Left kidney (tissue), 2 donors: ENCODE results near the gene LGALS7. TPM values are rescaled to one million over a fixed set of nuclear protein-coding genes. Genes with fewer than 3 reads are reported as not detected.
"Not testable (repeated sequence)": the region's sequence is repeated elsewhere in the genome, so short reads cannot be mapped to it uniquely, and the experiment has no call there.

Experiments
- DNase-seq: peaks from one replicate; pipeline ENCODE4 v3.0.0-alpha.2; 2013
- polyA plus RNA-seq: library from polyadenylated mRNA; unstranded; fragments of 120-200 nt; gene quantifications from one replicate; pipeline ENCODE4 v1.2.1, GENCODE V29; 2013; ENCODE audit not compliant: insufficient read length

Gene LGALS7
- polyA plus RNA-seq, 1 donor = 0.70 TPM

DNA sequence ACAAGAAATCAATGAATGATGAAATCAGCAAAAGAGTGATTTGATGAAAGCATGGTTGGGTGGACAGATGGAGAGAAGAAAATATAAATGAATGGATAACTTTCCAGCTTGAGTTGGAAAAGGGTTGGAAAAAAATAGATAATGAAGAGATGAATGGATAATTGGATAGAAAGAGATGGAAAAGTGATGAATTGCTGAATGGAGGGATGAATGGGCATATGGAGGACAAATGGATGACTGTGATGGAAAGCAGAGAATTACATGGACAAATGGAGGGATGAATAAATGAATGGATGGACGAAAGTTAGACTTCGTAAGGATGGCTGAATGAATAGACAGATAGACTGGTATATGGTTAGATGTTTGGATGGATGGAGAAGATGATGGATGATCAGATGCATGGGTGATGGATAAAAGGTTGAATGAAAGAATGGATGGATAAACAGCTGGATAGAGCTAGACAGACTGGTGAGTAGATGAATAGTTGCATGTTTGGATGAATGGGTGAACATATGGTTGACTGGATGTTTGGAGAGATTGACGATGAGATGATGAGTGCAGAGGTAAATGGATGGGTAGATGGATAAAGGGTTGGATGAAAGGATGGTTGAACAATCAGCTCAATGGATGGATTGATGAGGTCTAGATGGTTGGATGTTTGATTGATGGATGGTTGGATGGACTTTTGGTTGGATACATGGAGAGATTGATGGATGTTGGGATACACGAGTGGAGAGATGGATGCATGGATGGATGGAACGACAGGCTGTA lies 27.4 kb upstream of the LGALS7 start:
- no peak for DNase-seq

DNA sequence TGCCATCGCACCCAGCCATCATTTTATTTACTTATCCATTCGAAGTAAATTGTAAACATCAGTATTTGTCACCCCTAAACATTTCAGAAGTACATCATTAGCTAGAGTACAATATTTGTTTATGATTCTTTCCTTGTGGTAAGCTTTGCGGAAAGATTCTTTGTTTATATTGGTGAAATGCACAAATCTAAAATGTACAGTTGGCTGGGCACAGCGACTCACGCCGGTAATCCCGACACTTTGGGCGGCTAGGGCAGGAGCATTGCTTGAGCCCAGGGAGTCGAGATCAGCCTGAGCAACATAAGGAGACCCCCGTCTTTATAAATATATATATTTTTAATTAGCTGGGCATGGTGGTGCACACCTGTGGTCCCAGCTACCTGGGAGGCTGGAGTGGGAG lies 25.8 kb upstream of the LGALS7 start:
- DNase-seq = no peak

DNA sequence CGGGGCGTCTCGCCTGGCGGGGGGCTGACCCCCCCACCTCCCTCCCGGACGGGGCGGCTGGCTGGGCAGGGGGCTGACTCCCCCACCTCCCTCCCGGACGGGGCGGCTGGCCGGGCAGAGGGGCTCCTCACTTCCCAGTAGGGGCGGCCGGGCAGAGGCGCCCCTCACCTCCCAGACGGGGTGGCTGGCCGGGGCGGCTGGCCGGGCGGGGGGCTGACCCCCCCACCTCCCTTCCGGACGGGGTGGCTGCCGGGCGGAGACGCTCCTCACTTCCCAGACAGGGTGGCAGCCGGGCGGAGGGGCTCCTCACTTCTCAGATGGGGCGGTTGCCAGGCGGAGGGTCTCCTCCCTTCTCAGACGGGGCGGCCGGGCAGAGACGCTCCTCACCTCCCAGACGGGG lies 24.5 kb upstream of the LGALS7 start:
- not testable (repeated sequence) for DNase-seq

DNA sequence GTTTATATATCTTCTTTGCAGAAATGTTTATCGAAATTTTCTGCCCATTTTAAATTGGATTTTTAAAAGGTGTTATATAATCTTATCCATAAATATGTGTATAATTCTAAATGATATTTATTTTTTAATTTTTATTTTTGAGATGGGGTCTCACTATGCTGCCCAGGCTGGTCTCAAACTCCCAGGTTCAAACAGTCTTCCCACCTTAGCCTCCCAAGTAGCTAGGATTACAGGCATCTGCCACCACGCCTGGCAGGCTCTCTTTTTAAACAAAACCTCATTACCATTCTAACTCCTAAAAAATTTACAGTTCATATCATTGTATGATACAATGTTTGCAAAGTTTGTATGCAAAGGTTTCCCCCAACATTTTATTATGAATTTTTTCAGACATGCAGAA lies 22.8 kb upstream of the LGALS7 start:
- no peak for DNase-seq

DNA sequence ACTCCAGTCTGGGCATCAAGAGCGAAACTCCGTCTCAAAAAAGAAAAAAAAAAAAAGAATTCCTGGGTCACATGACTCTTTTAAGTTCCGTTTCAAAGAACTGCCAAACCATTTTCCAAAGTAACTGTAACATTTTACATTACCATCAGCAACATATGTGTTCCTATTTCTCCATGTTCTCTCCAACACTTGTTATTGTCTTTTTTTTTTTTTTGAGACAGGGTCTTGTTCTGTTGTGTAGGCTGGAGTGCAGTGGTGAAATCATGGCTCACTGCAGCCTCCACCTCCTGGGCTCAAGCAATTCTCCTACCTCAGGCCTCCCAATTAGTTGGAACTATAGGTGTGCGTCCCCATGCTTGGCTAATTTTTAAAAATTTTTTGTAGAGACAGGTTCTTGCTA lies 22.2 kb upstream of the LGALS7 start:
- DNase-seq = no peak

DNA sequence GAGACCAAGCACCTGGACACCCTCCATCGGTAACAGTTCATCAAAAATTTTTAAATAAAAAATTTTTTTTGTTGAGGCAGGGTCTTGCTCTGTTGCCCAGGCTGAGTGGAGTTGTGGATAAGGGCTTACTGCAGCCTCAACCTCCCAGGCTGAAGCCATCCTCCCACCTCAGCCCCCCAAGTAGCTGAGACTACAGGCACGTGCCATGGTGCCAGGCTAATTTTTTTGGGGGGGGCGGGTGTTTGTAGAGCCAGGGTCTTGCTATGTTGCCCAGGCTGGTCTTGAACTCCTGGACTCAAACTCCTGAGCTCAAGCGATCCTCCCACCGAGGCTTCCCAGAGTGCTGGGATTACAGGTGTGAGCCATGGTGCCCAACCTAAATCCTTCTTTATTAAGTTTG lies 20.4 kb upstream of the LGALS7 start:
- no peak for DNase-seq

DNA sequence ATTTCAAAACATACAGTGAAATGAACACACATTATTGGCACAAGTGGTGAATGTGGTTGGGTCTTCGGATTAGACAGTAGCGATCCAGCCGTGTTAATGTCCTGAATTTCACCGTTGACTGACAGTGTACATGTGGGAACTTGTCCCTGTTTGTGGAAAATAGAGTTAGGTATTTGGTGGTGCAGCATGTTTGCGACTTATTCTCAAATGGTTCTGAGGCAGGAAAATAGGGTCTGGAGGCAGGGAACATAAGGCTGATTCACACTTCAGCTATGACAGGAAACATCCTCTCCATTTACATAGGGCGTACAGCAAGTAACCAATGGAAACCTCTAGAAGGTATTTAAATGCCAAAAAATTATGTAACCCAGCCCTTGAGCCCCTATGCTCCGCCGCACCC lies 19.9 kb upstream of the LGALS7 start:
- DNase-seq = no peak

DNA sequence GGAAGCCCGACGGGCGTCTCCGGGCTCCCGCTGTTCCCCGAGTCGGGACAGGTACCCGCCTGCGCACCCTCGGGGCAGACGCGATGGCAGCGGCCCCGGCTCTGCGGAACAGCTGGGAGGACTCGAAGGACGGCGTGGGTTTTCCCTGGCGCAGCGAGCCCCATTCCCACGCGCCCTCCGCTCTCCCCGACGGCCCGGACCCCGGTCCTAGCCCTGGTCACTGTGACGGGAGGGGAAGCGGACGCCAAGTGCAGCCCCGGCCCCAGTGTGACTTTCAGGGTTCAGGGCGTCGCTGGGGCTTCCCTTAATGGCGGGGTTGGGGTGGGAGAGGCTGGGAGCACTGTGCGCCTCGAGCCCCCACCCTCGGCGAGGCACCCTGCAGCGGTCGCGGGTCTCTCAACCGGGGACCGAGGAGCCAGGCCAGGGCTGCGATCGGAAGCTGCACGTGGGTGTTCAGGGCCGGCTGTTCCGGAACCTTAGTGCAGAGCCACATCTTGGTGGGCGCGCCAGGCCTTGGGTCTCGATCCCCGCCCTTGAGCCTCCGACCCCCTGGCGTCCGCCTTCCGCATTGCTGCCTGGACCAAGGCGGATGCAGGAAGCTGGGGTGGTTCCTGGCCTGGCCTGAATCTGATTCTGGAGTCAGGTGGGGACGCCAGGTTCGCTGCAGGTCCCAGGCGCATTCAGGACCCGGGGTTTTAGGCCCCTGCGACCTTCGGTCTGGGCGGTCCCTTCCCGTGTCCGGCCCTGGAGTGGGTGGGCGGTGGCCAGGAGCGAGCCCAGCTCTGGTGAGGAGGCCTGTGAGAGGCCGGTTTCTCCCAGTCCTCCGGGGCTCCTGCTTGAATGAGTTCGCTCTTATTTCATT lies 19.2 kb upstream of the LGALS7 start:
- DNase-seq = no peak

DNA sequence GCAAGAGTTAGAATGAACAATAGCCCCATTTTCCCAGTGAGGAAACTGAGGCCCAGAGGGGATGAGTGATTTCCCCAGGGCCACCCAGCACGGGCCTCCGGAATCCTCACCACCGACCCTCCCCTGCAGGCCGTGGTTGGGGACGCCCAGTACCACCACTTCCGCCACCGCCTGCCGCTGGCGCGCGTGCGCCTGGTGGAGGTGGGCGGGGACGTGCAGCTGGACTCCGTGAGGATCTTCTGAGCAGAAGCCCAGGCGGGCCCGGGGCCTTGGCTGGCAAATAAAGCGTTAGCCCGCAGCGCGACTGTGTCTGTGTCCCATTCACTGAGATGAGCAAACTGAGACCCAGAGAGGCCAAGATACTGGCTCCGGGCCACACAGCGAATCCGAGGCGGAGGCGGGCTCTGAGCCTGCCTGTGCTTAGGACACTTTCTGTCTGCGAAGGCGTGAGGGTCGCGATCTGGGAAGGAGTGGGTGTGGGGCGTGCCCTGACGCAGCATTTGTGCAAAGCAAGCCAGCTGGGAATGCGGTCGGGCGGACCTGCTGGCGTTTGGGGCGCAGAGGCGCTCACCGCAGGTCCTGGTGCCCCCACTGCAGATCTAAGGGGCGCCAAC lies 18.2 kb upstream of the LGALS7 start:
- not testable (repeated sequence) for DNase-seq

DNA sequence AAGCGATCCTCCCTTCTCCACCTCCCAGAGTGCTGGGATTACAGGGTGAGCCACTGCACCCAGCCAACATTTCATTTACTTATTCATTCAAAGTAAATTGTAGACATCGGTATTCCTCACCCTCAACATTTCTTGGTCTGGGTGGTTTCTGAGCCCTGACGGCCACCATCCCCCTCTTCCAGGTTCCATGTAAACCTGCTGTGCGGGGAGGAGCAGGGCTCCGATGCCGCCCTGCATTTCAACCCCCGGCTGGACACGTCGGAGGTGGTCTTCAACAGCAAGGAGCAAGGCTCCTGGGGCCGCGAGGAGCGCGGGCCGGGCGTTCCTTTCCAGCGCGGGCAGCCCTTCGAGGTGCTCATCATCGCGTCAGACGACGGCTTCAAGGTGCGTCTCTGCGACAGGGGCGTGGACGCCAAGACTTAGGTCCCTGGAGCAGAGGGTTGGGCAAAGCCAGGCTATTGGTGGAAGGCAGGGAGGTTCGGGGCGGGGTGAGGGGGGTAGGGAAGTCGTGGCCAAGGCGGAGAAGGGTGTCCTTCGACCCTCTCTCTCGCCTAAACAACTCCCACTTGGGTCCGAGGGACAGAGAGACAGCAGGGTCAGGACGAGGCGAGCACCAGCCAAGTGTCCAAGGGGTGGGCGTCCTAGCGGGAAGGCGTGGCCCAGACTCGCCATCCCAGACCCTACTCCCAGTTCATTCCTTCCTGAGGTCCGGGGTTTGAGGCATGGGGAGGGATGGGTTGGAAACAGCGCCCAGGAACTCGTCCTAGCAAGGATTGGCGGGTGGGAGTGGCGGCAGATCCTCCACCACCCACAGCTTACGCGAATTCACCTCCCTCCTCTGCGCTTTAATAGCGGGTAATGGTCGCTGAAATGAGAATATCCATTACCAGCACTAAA lies 17.4 kb upstream of the LGALS7 start:
- not testable (repeated sequence) for DNase-seq

DNA sequence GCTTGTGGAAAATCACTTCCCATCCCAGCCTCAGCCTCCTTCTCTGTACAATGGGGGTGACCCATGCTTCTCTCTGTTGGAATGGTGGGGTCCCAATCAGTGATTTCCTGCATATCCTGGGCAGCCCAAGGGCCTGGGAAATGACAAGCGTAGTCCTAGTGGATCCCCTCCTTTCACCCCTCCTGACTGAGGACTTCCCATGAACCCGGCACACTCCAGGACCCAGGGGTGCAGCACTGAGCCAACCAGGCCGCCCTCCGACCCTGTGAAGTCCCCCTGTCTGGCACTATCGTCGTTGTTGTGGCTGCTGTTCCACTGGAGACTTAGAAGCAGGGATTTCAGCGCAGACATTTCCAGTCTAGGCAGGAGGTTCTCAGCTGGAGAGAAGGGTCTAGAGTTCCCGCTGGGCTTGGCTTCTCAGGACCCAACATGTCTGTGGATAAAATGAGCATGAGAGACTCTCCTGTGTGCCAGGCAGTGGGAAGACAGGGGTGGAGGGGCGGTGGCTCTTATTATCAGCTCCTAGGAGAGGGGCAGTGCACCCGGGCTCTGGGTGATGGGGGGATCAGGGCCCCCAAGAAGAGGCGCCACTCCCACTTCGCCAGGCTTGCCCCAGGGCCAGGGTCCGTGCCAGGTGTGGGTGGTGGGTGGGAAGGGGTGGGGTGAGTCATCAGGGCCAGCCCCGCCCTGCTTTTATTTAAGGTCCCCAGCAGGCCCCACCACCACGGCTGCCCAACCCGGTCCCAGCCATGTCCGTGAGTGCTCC lies 15.3 kb upstream of the LGALS7 start, which contains the start of gene LGALS7B:
Gene LGALS7B (plus strand): TSS at position 723 of the 766 bp plus-strand sequence. CDS start 27 bp downstream, at position 750.
- no peak for DNase-seq

DNA sequence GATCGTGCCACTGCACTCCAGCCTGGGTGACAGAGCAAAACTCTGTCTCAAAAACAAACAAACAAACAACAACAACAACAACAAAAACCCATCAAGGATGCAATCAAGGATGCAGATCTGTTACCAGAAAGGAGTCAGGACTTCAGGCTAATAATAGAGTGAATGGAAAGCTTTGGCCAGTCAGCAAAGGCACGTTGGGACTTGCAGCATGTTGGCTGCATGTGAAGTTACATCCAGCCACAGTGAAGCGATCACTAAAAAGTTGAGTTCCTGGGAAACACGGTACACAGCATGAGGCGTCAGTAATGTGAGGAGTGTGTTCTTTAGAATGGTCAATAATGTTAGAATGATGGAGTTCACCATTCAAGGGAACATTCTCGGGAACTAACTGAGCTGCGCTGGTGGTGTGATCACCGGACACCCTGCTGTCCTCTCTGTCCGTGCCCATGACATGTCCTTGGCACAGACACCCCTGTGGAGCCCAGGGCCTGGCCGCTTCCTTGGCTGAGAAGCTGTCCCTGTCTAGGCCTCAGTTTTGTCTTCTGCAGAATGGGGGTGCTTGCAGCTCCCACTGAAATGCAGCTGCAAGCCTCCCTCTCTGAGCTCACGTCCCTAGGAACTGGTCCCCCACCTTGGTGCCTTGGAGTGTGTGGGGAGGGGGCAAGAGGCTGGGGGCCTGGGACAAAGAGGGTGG lies 13.4 kb upstream of the LGALS7 start:
- no peak for DNase-seq

DNA sequence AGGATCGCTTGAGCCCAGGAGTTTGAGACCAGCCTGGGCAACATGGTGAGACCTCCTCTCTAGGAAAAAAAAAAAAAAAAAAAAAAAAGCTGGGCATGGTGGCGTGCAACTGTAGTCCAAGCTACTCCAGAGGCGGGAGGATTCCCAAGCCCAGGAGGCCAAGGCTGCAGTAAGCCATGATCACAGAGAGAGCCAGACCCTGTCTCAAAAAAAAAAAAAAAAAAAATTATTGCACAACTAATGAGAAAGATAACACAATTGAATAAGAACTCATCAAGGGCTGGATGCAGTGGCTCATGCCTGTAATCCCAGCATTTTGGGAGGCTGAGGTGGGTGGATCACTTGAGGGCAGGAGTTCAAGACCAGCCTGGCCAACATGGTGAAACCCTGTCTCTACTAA lies 12.7 kb upstream of the LGALS7 start:
- DNase-seq = not testable (repeated sequence)

DNA sequence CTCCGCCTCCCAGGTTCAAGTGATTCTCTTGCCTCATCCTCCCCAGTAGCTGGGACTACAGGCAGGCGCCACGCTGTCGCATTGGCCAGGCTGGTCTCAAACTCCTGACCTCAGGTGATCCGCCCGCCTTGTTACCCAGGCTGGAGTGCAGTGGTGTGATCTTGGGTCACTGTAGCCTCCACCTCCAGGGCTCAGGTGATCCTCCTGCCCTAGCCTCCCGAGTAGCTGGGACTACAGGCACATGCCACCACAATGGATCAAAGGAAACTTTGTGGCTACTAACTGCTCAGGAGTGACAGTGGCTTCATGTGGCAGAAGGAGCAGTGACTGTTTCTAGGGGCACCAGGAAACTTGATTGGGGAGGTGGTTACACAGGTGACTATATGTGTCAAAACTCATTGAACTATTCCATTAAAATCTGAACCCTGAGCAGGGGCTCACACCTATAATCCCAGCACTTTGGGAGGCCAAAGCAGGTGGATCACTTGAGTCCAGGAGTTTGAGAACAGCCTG lies 11.9 kb upstream of the LGALS7 start:
- no peak for DNase-seq

DNA sequence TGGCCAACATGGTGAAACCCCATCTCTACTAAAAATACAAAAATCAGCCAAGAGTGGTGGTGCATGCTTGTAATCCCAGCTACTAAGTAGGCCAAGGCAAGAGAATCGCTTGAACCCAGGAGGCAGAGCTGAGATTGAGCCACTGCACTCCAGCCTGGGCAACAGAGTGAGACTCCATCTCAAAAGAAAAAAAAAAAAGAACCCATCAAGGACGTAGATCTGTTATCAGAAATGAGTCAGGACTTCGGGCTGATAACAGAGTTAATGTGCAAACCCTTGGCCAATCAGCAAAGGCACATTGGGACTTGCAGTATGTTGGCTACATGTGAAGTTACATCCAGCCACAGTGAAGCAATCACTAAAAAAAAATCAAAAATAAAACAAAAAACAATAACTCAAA lies 10.9 kb upstream of the LGALS7 start:
- DNase-seq = no peak

DNA sequence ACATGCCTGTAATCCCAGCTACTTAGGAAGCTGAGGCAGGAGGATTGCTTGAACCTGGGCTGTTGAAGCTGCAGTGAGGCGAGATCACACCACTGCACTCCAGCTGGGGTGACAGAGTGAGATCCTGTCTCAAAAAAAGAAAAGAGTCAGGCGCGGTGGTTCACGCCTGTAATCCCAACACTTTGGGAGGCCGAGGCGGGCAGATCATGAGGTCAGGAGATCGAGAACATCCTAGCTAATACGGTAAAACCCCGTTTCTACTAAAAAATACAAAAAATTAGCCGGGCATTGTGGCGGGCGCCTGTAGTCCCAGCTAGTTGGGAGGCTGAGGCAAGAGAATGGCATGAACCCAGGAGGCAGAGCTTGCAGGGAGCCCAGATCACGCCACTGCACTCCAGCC lies 8.9 kb upstream of the LGALS7 start:
- DNase-seq = not testable (repeated sequence)

DNA sequence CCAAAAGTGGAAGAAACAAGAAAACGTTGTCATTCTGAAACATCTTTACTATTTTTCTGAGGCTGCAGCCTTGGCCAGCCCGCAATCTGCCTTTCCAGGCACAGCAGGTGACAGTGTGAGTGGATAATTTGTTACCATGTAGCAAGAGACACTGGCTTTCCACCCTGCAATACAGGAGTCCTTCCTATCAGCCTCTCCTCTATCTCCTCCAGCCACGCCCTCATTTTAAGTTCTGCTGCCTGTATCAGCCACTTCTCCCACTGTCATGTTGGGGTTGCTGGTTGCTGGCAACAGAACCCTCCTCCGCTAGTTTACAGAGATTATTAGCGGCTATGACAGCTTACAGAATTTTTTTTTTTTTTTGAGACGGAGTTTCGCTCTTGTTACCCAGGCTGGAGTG lies 7.7 kb upstream of the LGALS7 start:
- DNase-seq = no peak

DNA sequence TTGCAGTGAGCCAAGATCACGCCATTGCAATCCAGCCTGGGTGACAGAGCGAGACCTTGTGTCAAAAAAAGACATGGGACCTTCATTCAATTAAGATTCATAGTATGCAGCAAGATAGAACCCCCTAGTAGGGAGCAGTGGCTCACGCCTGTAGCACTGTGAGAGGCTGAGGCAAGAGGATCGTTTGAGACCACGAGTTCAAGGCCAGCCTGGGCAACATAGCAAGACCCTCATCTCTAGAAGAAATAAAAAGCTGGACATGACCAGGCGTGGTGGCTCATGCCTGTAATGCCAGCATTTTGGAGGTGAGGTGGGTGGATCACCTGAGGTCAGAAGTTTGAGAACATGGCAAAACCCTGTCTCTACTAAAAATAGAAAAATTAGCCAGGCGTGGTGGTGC lies 7.1 kb upstream of the LGALS7 start:
- no peak for DNase-seq

DNA sequence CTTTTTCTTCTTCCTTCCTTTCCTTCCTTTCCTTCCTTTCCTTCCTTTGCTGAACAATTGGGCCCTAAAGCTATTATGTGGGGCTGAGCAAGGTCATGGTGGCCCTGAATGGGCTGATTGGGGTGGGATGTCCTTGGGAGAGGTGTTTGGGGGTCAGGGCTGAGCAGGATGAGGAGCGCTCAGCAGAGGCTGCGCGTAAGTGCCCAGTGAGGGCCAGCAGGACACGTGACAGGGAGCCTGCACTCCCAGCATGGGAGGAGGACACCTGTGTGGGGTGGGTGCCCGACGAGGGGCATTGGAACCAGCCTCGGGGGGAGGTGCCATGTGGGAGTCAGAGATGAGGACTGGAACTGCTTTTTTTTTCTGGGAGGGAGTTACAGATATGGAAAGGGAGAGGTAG lies 5.4 kb upstream of the LGALS7 start:
- DNase-seq = no peak
